ENCODE data around the gene ADGRA1.

DNA sequence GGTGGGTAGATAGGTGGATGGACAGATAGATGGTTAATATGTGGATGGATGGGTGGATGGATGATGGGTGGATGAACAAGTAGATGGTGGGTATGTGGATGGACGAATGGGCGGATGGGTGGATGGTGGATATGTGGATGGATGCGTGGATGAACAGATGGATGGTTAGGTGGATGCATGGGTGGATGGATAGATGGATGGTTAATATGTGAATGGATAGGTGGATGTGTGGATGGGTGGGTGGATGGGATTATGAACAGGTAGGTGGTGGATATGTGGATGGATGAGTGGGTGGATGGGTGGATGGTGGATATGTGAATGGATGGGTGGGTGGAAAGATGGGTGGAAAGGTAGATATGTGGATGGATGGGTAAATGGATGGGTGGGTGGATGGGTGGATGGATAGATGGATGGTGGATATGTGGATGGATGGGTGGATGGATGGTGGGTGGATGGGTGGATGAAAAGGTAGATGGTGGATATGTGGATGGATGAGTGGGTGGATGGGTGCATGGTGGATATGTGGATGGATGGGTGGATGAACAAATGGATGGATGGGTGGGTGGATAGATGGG, 87.1 kb downstream of the ADGRA1 start:
- TF ChIP-seq EZH2 (IDR thresholded peaks at IDR 0.05; ENCODE audit: insufficient read depth, poor library complexity, severe bottlenecking): no peak
- TF ChIP-seq EZH2phosphoT487 (IDR thresholded peaks at IDR 0.05; ENCODE audit: insufficient read depth, low read depth): no peak
